ENCODE measurements around the gene PDE4C. TPM values are rescaled to one million over a fixed set of nuclear protein-coding genes. Genes with fewer than 3 reads are reported as not detected.

Gene PDE4C
- total and polyA plus RNA-seq, 9 of the 15 experiments (the other 6 are each of a cell fraction or from before 2014, with no cell fraction given), result 0.04 to 0.91 (median 0.20) TPM; not detected in 1

DNA sequence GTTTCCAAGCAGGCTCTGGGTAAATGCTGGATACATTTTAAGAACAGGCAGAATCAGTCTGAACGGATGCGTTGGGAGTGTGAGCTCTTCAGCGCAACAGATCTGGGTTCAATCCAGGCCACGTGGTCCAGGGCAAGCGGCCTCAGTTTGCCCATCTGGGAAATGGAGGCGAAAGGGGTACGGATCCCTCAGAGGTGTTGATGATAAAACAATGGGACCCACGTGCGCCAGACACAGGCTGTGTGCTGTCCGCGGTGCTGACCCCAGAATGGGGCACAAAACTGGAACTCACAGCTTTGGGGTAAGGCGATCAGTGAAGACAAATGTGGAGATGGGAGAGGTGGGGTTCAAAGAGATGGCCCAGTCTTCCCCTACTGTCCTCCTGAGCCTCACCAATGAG is 13.1 kb upstream of the PDE4C start (continued):
- no peak for TF ChIP-seq HSF4 (CRISPR knock-in tag; IDR thresholded peaks at IDR 0.05; ENCODE audit: borderline replicate concordance)
- no peak for TF ChIP-seq JUND (IDR thresholded peaks at IDR 0.05; ENCODE audit: borderline replicate concordance, low read depth, low read length)
- peak; percentile 95; the same call in 2 of the 3 replicates for TF ChIP-seq JUND (tag; IDR thresholded peaks at IDR 0.05; ENCODE audit: borderline replicate concordance, low read depth, low read length)
- TF ChIP-seq RAD51 (IDR thresholded peaks at IDR 0.05; ENCODE audit: borderline replicate concordance, low read depth), result peak; percentile 17; the same call in 1 of the 2 replicates
- no peak for TF ChIP-seq HEY1 (CRISPR knock-in tag; IDR thresholded peaks at IDR 0.05; ENCODE audit: borderline replicate concordance)
- TF ChIP-seq POLR3A (IDR thresholded peaks at IDR 0.05; ENCODE audit: borderline replicate concordance, extremely low read depth, insufficient read depth, insufficient read length), result no peak
- peak; percentile 54; the same call in 1 of the 2 replicates for TF ChIP-seq AFF4 (CRISPR knock-in tag; IDR thresholded peaks at IDR 0.05)
- peak; percentile 37 for TF ChIP-seq GABPB1 (CRISPR knock-in tag; IDR thresholded peaks at IDR 0.05)
- no peak for TF ChIP-seq SMAD1 (IDR thresholded peaks at IDR 0.05; ENCODE audit: low read depth, low read length, partially characterized antibody)
- 0 out of 2 replicates have a peak, but pooled peaks have one; percentile 61 for TF ChIP-seq SMARCA5 (IDR thresholded peaks at IDR 0.05)
- no peak for TF ChIP-seq SFPQ (IDR thresholded peaks at IDR 0.05; ENCODE audit: low read depth, low read length)
- no peak for TF ChIP-seq CBFA2T3 (IDR thresholded peaks at IDR 0.05)
- no peak for TF ChIP-seq ZNF668 (CRISPR knock-in tag; IDR thresholded peaks at IDR 0.05)
- TF ChIP-seq HIVEP1 (CRISPR knock-in tag; IDR thresholded peaks at IDR 0.05), result no peak
- TF ChIP-seq, protein P1, sequence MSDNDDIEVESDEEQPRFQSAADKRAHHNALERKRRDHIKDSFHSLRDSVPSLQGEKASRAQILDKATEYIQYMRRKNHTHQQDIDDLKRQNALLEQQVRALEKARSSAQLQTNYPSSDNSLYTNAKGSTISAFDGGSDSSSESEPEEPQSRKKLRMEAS (CRISPR knock-in tag; IDR thresholded peaks at IDR 0.05), result peak; percentile 95
- no peak for TF ChIP-seq HMG20A (CRISPR knock-in tag; conservative IDR thresholded peaks at IDR 0.05)
- peak; percentile 16 to 18 for TF ChIP-seq E2F6 (IDR thresholded peaks at IDR 0.05; ENCODE audit: borderline replicate concordance in 1 of 2, extremely low read depth in 1 of 2, insufficient read depth in 1 of 2, insufficient read length in 1 of 2, low read depth in 1 of 2, low read length in 1 of 2, poor library complexity in 1 of 2, severe bottlenecking in 1 of 2)
- peak; percentile 68; the same call in 1 of the 2 replicates for TF ChIP-seq MXI1 (IDR thresholded peaks at IDR 0.05; ENCODE audit: low read depth, low read length)
- TF ChIP-seq ZNF232 (CRISPR knock-in tag; IDR thresholded peaks at IDR 0.05), result peak; percentile 73; the same call in 1 of the 2 replicates
